ENCODE measurements around the gene OCRL. TPM values are rescaled to one million over a fixed set of nuclear protein-coding genes. Genes with fewer than 3 reads are reported as not detected.

The OCRL gene
- total RNA-seq: 10 to 100 TPM; 11.8 to 22.0 (median 17.7) TPM

DNA sequence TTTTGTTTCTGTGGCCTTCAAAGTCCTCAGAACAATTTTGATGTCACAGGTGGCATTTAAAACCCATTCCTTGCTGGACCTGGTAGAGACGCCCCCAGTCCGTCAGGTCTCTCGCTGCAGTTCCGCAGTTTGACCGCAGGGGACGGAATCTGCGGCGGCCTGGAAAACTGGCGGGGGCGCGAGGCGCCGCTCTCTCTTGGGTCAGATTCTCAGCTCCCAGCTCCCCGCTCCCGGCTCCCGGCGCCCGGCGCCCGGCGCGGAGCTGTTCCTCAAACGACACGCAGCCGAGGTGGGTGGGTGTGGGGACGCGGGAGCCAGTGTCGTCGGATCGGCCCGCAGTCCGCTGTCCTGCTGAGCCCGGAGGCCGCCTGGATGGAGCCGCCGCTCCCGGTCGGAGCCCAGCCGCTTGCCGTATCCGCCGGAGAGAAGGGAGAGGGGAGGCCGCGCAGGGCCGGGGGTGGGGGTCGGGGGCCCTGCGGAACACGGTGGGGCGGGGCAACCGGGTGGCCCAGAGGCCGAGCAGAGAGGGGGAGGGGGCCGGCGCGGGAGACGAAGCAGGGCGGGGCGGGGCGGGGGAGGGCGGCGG is at the start of gene OCRL:
OCRL (plus strand) TSS at position 192 of the 586 bp plus-strand sequence; CDS start at position 373, 181 bp downstream.
- ATAC-seq (ENCODE audit: low FRiP score in 2 of 2): peak; percentile 85 to 98
- no peaks in the 10 kb centered on the region for H3K27me3 ChIP-seq
- 20 to 21% methylated on average over 1 to 48 of the region's 60 CpGs for WGBS, 2 donors
- no peaks in the 10 kb centered on the region for H3K9me3 ChIP-seq
- H3K4me1 ChIP-seq: peaks cover 0 to 5% (median 0%) of the 10 kb centered on the region in 4 donors
- TF ChIP-seq POLR2AphosphoS5 (IDR thresholded peaks at IDR 0.05) (no peak), EP300 (IDR thresholded peaks at IDR 0.05) (no peak), POLR2A (IDR thresholded peaks at IDR 0.05) (peak in 2 of 4 donors; percentile 14 to 30)
- TF ChIP-seq, protein P1, sequence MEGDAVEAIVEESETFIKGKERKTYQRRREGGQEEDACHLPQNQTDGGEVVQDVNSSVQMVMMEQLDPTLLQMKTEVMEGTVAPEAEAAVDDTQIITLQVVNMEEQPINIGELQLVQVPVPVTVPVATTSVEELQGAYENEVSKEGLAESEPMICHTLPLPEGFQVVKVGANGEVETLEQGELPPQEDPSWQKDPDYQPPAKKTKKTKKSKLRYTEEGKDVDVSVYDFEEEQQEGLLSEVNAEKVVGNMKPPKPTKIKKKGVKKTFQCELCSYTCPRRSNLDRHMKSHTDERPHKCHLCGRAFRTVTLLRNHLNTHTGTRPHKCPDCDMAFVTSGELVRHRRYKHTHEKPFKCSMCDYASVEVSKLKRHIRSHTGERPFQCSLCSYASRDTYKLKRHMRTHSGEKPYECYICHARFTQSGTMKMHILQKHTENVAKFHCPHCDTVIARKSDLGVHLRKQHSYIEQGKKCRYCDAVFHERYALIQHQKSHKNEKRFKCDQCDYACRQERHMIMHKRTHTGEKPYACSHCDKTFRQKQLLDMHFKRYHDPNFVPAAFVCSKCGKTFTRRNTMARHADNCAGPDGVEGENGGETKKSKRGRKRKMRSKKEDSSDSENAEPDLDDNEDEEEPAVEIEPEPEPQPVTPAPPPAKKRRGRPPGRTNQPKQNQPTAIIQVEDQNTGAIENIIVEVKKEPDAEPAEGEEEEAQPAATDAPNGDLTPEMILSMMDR (IDR thresholded peaks at IDR 0.05): peak; percentile 62 to 83 (median 74)
- peak; percentile 65 to 92 for DNase-seq
- H3K36me3 ChIP-seq: peaks cover 0 to 2% (median 0%) of the 10 kb centered on the region in 4 donors
- H3K4me3 ChIP-seq: peak within 1 kb of the TSS; percentile 62 to 75 (median 66)
- peak within 1 kb of the TSS; percentile 78 to 86 (median 82) for H3K27ac ChIP-seq

DNA sequence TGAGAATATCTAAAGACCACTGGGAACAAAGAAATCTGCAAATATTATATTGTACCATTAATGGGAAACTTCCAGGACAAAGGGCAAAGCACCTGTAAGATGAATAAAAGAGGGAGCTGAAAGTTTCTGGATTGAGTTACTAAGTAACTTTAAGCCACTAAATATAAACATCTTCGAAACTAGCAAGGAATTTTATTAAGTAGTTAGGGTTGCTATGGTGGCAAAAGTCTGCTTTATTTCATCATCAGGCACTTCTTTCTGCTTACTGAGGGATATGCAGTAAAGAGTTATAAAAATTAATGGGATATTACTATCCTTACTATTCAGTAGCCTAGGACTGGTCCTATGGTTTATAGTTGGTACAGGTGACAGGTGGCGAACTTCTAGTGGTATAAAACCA is 49.7 kb upstream of the OCRL start:
- TF ChIP-seq POLR2A (IDR thresholded peaks at IDR 0.05) (no peak), EP300 (IDR thresholded peaks at IDR 0.05) (no peak), POLR2AphosphoS5 (IDR thresholded peaks at IDR 0.05) (no peak)
- TF ChIP-seq, protein P1 (IDR thresholded peaks at IDR 0.05): no peak
- Histone ChIP-seq H3K27me3 (no peaks in the 10 kb centered on the region), H3K9me3 (no peaks in the 10 kb centered on the region), H3K27ac (no peak overlapping the region), H3K4me1 (no peaks in the 10 kb centered on the region), H3K36me3 (peaks cover 0 to 5% (median 0%) of the 10 kb centered on the region in 4 donors), H3K4me3 (no peak overlapping the region)
- WGBS, 2 donors: 62 to 73% methylated on average over 2 of the region's 2 CpGs
- no peak for ATAC-seq (ENCODE audit: low FRiP score in 2 of 2)
- no peak for DNase-seq

DNA sequence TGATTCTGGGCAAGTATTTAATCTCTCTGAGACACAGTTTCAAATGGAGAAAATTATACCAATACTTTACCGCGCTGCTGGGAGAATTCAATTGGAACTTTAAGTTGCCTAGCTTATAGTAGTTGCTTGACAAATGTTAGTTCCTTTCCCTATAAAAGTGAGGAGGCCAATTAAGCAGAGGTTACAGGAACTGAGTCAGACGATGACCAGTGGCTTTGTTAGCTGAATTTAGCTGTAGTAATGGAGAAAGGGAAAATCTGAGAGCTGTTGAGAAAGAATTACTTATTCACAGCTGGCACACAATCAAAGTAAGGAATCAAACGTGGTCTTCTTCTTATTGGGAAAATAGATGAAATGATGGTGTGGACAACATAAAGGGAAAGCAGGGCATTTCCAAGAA is 46.4 kb upstream of the OCRL start:
- H3K9me3 ChIP-seq: no peaks in the 10 kb centered on the region
- H3K27ac ChIP-seq: no peak overlapping the region
- TF ChIP-seq POLR2A (IDR thresholded peaks at IDR 0.05) (no peak), POLR2AphosphoS5 (IDR thresholded peaks at IDR 0.05) (no peak), EP300 (IDR thresholded peaks at IDR 0.05) (no peak)
- TF ChIP-seq, protein P1 (IDR thresholded peaks at IDR 0.05): no peak
- peaks cover 0 to 14% (median 0%) of the 10 kb centered on the region in 4 donors for H3K36me3 ChIP-seq
- H3K4me3 ChIP-seq: no peak overlapping the region
- H3K27me3 ChIP-seq: no peaks in the 10 kb centered on the region
- 64 to 85% methylated on average over 4 of the region's 4 CpGs for WGBS, 2 donors
- no peaks in the 10 kb centered on the region for H3K4me1 ChIP-seq
- DNase-seq (no peak), ATAC-seq (ENCODE audit: low FRiP score in 2 of 2) (no peak)

DNA sequence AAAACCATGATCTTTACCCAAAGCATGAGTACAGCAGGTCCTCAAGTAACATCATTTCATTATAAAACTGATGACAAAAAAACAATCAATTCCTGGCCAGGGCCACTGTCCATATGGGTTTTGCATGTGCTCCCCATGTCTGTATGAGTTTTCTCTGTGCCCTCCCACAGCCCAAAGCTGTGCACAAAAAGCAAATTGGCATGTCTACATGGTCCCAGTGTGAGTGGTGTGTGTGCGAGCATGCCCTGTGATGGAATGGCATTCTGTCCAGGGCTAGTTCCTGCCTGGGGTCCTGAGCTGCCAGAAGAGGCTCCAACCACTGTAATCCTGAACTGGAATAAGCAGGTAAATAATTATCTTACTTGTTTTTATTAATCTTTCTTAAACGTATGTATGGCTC is 45.2 kb upstream of the OCRL start:
- H3K27ac ChIP-seq: no peak overlapping the region
- 77 to 83% methylated on average over 2 of the region's 2 CpGs for WGBS, 2 donors
- ATAC-seq (ENCODE audit: low FRiP score in 2 of 2) (peak in 1 of 2 donors; percentile 51), DNase-seq (no peak)
- no peaks in the 10 kb centered on the region for H3K9me3 ChIP-seq
- H3K36me3 ChIP-seq: peaks cover 0 to 14% (median 0%) of the 10 kb centered on the region in 4 donors
- H3K27me3 ChIP-seq: no peaks in the 10 kb centered on the region
- no peak for TF ChIP-seq POLR2A (IDR thresholded peaks at IDR 0.05)
- no peak for TF ChIP-seq POLR2AphosphoS5 (IDR thresholded peaks at IDR 0.05)
- TF ChIP-seq EP300 (IDR thresholded peaks at IDR 0.05): no peak
- H3K4me3 ChIP-seq: no peak overlapping the region
- no peaks in the 10 kb centered on the region for H3K4me1 ChIP-seq

DNA sequence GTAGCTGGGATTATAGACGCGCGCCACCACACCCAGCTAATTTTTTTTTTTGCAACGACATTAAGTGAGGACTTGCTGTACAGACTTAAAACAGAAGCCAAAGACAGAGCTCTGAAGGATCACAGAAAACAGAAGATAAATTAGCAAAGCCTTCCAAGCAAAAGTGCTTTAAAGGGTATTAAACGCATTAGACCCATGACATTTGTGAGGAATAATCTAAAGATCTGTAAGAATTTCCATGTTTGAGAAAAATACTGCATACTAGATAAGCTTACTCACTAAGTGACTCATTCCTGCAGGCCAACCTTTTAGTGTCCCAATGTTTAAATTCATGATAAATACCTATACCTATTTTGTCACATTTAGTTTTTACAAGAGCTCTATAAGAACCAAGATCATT is 44.2 kb upstream of the OCRL start:
- Histone ChIP-seq H3K36me3 (peaks cover 0 to 14% (median 0%) of the 10 kb centered on the region in 4 donors), H3K9me3 (no peaks in the 10 kb centered on the region), H3K27me3 (no peaks in the 10 kb centered on the region), H3K4me1 (no peaks in the 10 kb centered on the region), H3K27ac (no peak overlapping the region), H3K4me3 (no peak overlapping the region)
- ATAC-seq (ENCODE audit: low FRiP score in 2 of 2) (no peak), DNase-seq (no peak)
- WGBS, 2 donors: 85 to 100% methylated on average over 5 of the region's 5 CpGs
- TF ChIP-seq, protein P1 (IDR thresholded peaks at IDR 0.05): no peak
- TF ChIP-seq POLR2AphosphoS5 (IDR thresholded peaks at IDR 0.05): no peak
- TF ChIP-seq POLR2A (IDR thresholded peaks at IDR 0.05): no peak
- TF ChIP-seq EP300 (IDR thresholded peaks at IDR 0.05): no peak

All from upper lobe of left lung (tissue), 6 donors.